IMR-90 (cell line): ENCODE data around the gene NBEA. TPM values are rescaled to one million over a fixed set of nuclear protein-coding genes. Genes with fewer than 3 reads are reported as not detected.
"Not testable (repeated sequence)": the region's sequence is repeated elsewhere in the genome, so short reads cannot be mapped to it uniquely, and the experiment has no call there.

Experiments
- ATAC-seq: fragments of 200-7000 bp; cut with Tn5 transposase; 2 replicates; pipeline ENCODE4 v1.9.1; 2020; ENCODE audit warnings: low read depth, mild to moderate bottlenecking, moderate library complexity
- BruUV-seq: library from RNA; stranded (reverse); fragments of 400-500 nt; replicated peaks from 2 replicates; lab custom pipeline; 2021; lab: Mats Ljungman, UMichigan
- CTCF ChIA-PET: fragments of 300-600 bp; formaldehyde crosslinking; extraction: SDS; loops from one replicate; lab custom pipeline; 2021; ENCODE audit warnings: antibody characterized with exemption; lab: Yijun Ruan, JAX
- POLR2A ChIA-PET: fragments of 300-600 bp; sonication (Branson Sonifier 250); formaldehyde crosslinking; loops from one replicate; lab custom pipeline; 2022; ENCODE audit warnings: antibody characterized with exemption; ENCODE audit not compliant: unreplicated experiment; lab: Charles Lee
- DNase-seq: peaks from one replicate; pipeline ENCODE4 v3.0.0; 2013
- H2AFZ ChIP-seq: replicated peaks from 2 replicates; pipeline ENCODE3; 2013; ENCODE audit warnings: low read length, mild to moderate bottlenecking; ENCODE audit not compliant: poor library complexity
- H2AK5ac ChIP-seq: 2 replicates; pipeline ENCODE4 v1.6.1; 2013; ENCODE audit warnings: low read depth, low read length, inconsistent platforms
- H2AK9ac ChIP-seq: replicated peaks from 2 replicates; pipeline ENCODE3; 2013; ENCODE audit warnings: mild to moderate bottlenecking, low read depth, low read length, moderate library complexity; ENCODE audit not compliant: poor library complexity
- H2BK120ac ChIP-seq: 2 replicates; pipeline ENCODE4 v1.6.1; 2013; ENCODE audit warnings: low read depth, low read length, inconsistent platforms
- H2BK15ac ChIP-seq: 3 replicates; pipeline ENCODE4 v1.6.1; 2013; ENCODE audit warnings: low read depth, low read length, inconsistent platforms
- H2BK20ac ChIP-seq: 2 replicates; pipeline ENCODE4 v1.6.1; 2013; ENCODE audit warnings: low read depth, mild to moderate bottlenecking, inconsistent platforms, low read length, moderate library complexity
- H2BK5ac ChIP-seq: 2 replicates; pipeline ENCODE4 v1.6.1; 2013; ENCODE audit warnings: mild to moderate bottlenecking, low read depth, low read length, inconsistent platforms; ENCODE audit not compliant: poor library complexity, severe bottlenecking
- H3K14ac ChIP-seq: replicated peaks from 2 replicates; pipeline ENCODE4 v1.6.1; 2013; ENCODE audit warnings: low read depth, low read length, inconsistent platforms
- H3K18ac ChIP-seq: 2 replicates; pipeline ENCODE4 v1.6.1; 2013; ENCODE audit warnings: low read depth, low read length, control low read depth
- H3K23ac ChIP-seq: 2 replicates; pipeline ENCODE4 v1.6.1; 2013; ENCODE audit warnings: low read depth, low read length, inconsistent platforms
- H3K27ac ChIP-seq: 2 replicates; pipeline ENCODE4 v1.5.1; 2013; ENCODE audit warnings: mild to moderate bottlenecking, control low read depth, low read length; ENCODE audit not compliant: insufficient read depth
- H3K27me3 ChIP-seq: 2 replicates; pipeline ENCODE4 v1.6.1; 2013; ENCODE audit warnings: low read length; ENCODE audit not compliant: control insufficient read depth, insufficient read depth
- H3K36me3 ChIP-seq: 2 replicates; pipeline ENCODE4 v1.6.1; 2013; ENCODE audit warnings: low read length, mixed read lengths; ENCODE audit not compliant: control insufficient read depth, insufficient read depth
- H3K4ac ChIP-seq: 2 replicates; pipeline ENCODE4 v1.6.1; 2013; ENCODE audit warnings: low read depth, low read length, inconsistent platforms
- H3K4me1 ChIP-seq: 2 replicates; pipeline ENCODE4 v1.6.1; 2013; ENCODE audit warnings: low read length, mixed read lengths; ENCODE audit not compliant: control insufficient read depth, insufficient read depth
- H3K4me2 ChIP-seq: 2 replicates; pipeline ENCODE4 v1.6.1; 2013; ENCODE audit warnings: low read depth, mild to moderate bottlenecking, control low read depth, low read length, moderate library complexity
- H3K4me3 ChIP-seq: 2 replicates; pipeline ENCODE4 v1.5.1; 2013; ENCODE audit warnings: low read depth, mild to moderate bottlenecking, control low read depth, low read length, moderate library complexity; ENCODE audit not compliant: insufficient read depth
- H3K56ac ChIP-seq: 2 replicates; pipeline ENCODE4 v1.6.1; 2013; ENCODE audit warnings: low read length, inconsistent platforms; ENCODE audit not compliant: insufficient read depth; ENCODE audit errors: extremely low read depth
- H3K79me1 ChIP-seq, 2 experiments: 2 replicates each; pipeline ENCODE4 v1.6.1; 2013; ENCODE audit warnings: low read length in 2 of 2, inconsistent platforms in 1 of 2, low read depth in 1 of 2
- H3K9ac ChIP-seq: 2 replicates; pipeline ENCODE4 v1.6.1; 2013; ENCODE audit warnings: low read depth, low read length, control low read depth
- H3K9me1 ChIP-seq: 2 replicates; pipeline ENCODE4 v1.6.1; 2013; ENCODE audit warnings: low read length, inconsistent platforms; ENCODE audit not compliant: insufficient read depth
- H3K9me3 ChIP-seq: 2 replicates; pipeline ENCODE4 v1.6.1; 2013; ENCODE audit warnings: low read length; ENCODE audit not compliant: control insufficient read depth, insufficient read depth
- H4K20me1 ChIP-seq: 2 replicates; pipeline ENCODE4 v1.6.1; 2013; ENCODE audit warnings: low read length, inconsistent platforms; ENCODE audit not compliant: insufficient read depth
- H4K5ac ChIP-seq: 2 replicates; pipeline ENCODE4 v1.6.1; 2013; ENCODE audit warnings: mild to moderate bottlenecking, low read depth, low read length, control low read depth
- H4K8ac ChIP-seq, 2 experiments: 2 replicates each; pipeline ENCODE4 v1.6.1; 2013; ENCODE audit warnings: low read depth in 2 of 2, low read length in 2 of 2, control low read depth in 1 of 2, inconsistent platforms in 1 of 2
- H4K91ac ChIP-seq: 2 replicates; pipeline ENCODE4 v1.6.1; 2013; ENCODE audit warnings: low read depth, low read length, inconsistent platforms; ENCODE audit not compliant: insufficient read depth
- WGBS, 2 experiments: methylation state at CpG; one replicate each; pipeline versions ENCODE4 v1.1.5 to v1.1.7; 2013; ENCODE audit warnings: missing lambda C conversion rate in 2 of 2; ENCODE audit not compliant: insufficient read length in 1 of 2; ENCODE audit errors: extremely low coverage in 2 of 2; 5-methylcytosine and 5-hydroxymethylcytosine counted together
- dilution Hi-C: fragments of 300-500 bp; cut with HindIII; formaldehyde crosslinking; loops from one replicate; pipeline ENCODE4 v1.14.3; 2018; ENCODE audit warnings: low sequenced_read_pairs; ENCODE audit not compliant: unreplicated experiment
- in situ Hi-C: fragments of 300-500 bp; cut with MboI; formaldehyde crosslinking; loops from 3 replicates; pipeline ENCODE4 v1.14.3; 2019; ENCODE audit warnings: low sequenced_read_pairs, inconsistent platforms, mixed read lengths
- intact Hi-C: fragments of 100-400 bp; cut with micrococcal nuclease; formaldehyde crosslinking; loops from 2 replicates; pipeline ENCODE4 v1.10.0; 2022
- polyA plus RNA-seq, 3 experiments: library from polyadenylated mRNA; depleted of rRNA; stranded (reverse); fragments of >200 nt; gene quantifications; 2 replicates each; pipeline ENCODE4 v1.2.3, GENCODE V29; 2012; ENCODE audit warnings: low replicate concordance in 1 of 3
- total RNA-seq: library from RNA; depleted of rRNA; stranded (reverse); fragments of >200 nt; gene quantifications from 2 replicates; pipeline ENCODE4 v1.2.3, GENCODE V29; 2012

Gene NBEA
- total and polyA plus RNA-seq, 2 of the 4 experiments (the other 2 are of a cell fraction) = 0.82 to 2.2 TPM

DNA sequence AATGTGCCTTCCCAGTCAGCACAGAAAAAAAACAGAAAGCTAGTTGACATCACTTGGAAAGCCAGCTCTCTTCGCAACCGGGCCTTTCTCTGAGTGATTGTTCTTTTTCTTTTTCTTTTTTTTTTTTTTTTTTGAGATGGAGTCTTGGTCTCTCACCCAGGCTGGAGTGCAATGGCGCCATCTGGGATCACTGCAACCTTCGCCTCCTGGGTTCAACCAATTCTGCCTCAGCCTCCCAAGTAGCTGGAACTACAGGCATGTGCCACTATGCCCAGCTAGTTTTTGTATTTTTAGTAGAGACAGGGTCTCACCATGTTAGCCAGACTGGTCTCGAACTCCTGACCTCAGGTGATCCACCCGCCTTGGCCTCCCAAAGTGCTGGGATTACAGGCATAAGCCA lies 735.8 kb downstream of the NBEA start:
- H2BK20ac ChIP-seq, in situ Hi-C loops, H3K56ac ChIP-seq, H3K4me1 ChIP-seq, H3K79me1 ChIP-seq, H3K4ac ChIP-seq, H2AFZ ChIP-seq, H3K18ac ChIP-seq, DNase-seq, H3K9me1 ChIP-seq, dilution Hi-C loops, intact Hi-C loops, H3K4me3 ChIP-seq, H2BK120ac ChIP-seq, BruUV-seq, H3K14ac ChIP-seq, CTCF ChIA-PET, H4K5ac ChIP-seq, H4K20me1 ChIP-seq, H4K91ac ChIP-seq, H2AK5ac ChIP-seq, H3K27me3 ChIP-seq, H2BK15ac ChIP-seq, H4K8ac ChIP-seq, H2BK5ac ChIP-seq, H3K9ac ChIP-seq, ATAC-seq, H3K23ac ChIP-seq, POLR2A ChIA-PET, H2AK9ac ChIP-seq, H3K9me3 ChIP-seq, H3K4me2 ChIP-seq, H3K36me3 ChIP-seq, H3K27ac ChIP-seq: not testable (repeated sequence)
- no CpG with 5 or more reads among the region's 6 CpGs for WGBS, 2 experiments
